ENCODE data around the gene LINGO3.

LINGO3 gene

GRCh38 chr19:2259336-2259735 is 48.6 kb downstream of the LINGO3 start:
- TF ChIP-seq, protein P1, sequence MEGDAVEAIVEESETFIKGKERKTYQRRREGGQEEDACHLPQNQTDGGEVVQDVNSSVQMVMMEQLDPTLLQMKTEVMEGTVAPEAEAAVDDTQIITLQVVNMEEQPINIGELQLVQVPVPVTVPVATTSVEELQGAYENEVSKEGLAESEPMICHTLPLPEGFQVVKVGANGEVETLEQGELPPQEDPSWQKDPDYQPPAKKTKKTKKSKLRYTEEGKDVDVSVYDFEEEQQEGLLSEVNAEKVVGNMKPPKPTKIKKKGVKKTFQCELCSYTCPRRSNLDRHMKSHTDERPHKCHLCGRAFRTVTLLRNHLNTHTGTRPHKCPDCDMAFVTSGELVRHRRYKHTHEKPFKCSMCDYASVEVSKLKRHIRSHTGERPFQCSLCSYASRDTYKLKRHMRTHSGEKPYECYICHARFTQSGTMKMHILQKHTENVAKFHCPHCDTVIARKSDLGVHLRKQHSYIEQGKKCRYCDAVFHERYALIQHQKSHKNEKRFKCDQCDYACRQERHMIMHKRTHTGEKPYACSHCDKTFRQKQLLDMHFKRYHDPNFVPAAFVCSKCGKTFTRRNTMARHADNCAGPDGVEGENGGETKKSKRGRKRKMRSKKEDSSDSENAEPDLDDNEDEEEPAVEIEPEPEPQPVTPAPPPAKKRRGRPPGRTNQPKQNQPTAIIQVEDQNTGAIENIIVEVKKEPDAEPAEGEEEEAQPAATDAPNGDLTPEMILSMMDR (IDR thresholded peaks at IDR 0.05; ENCODE audit: low read depth, low read length, missing control alignments) = no peak
- no peak overlapping the region for H3K4me3 ChIP-seq (replicated peaks; ENCODE audit: low read depth, low read length)
- DNase-seq (ENCODE audit: extremely low read depth, low read depth) = no peak
